Testis (tissue), 3 donors: ENCODE data around the gene MLLT6. TPM values are rescaled to one million over a fixed set of nuclear protein-coding genes. Genes with fewer than 3 reads are reported as not detected.
A peak's percentile ranks its signal among the peaks of the same experiment; 100 is the strongest.

Experiments
- DNase-seq: peaks from one replicate; pipeline ENCODE4 v3.0.0-alpha.2; 2019
- H3K27ac ChIP-seq, 2 donors: fragments of 200-600 bp; sonication (generic); one replicate each; pipeline ENCODE4 v1.5.1; 2019
- H3K27me3 ChIP-seq: fragments of 200-600 bp; sonication (generic); one replicate; pipeline ENCODE4 v1.5.1; 2019
- H3K36me3 ChIP-seq: fragments of 200-600 bp; sonication (generic); one replicate; pipeline ENCODE4 v1.5.1; 2017; ENCODE audit warnings: low read depth; ENCODE audit errors: missing control alignments
- H3K4me1 ChIP-seq: fragments of 200-600 bp; sonication (generic); one replicate; pipeline ENCODE4 v1.5.1; 2019
- H3K4me3 ChIP-seq, 2 donors: fragments of 200-600 bp; sonication (generic); one replicate each; pipeline ENCODE4 v1.5.1; 2017 to 2019
- H3K9me3 ChIP-seq: fragments of 200-600 bp; sonication (generic); one replicate; pipeline ENCODE4 v1.5.1; 2017
- CTCF ChIP-seq, 3 experiments: fragments of 450-650 bp in 2 of 3; fragments of 200-600 bp in 1 of 3; sonication (generic) in 1 of 3; IDR thresholded peaks; one replicate each; pipeline ENCODE4 v1.5.1; 2016 to 2019; ENCODE audit warnings: antibody characterized with exemption in 3 of 3, mild to moderate bottlenecking in 2 of 3, moderate library complexity in 1 of 3
- POLR2A ChIP-seq: fragments of 450-650 bp; IDR thresholded peaks from one replicate; pipeline ENCODE4 v1.6.1; 2017; ENCODE audit warnings: antibody characterized with exemption, mild to moderate bottlenecking, moderate library complexity
- WGBS, 2 donors: methylation state at CpG; one replicate each; pipeline ENCODE4 v1.1.5; 2018; 5-methylcytosine and 5-hydroxymethylcytosine counted together
- intact Hi-C: fragments of 100-400 bp; cut with DNase I; formaldehyde crosslinking; loops from one replicate; pipeline ENCODE4 v1.15.1; 2023; ENCODE audit warnings: low total_unique reads
- polyA plus RNA-seq: library from polyadenylated mRNA; stranded (reverse); fragments of 350-450 nt; fragmentation: Illumina TruSeq; extraction: RNeasy Lipid Tissue Mini Kit (QIAGEN cat#74804); gene quantifications from one replicate; pipeline ENCODE4 v1.2.3, GENCODE V29; 2014; ENCODE audit warnings: low read depth, low replicate concordance; ENCODE audit not compliant: insufficient read depth
- total RNA-seq, 2 donors: library from RNA; depleted of rRNA; stranded (reverse); fragments of >200 nt; gene quantifications; one replicate each; pipeline ENCODE4 v1.2.3, GENCODE V29; 2016

The MLLT6 gene
- total and polyA plus RNA-seq, 3 donors from 2014 or later = 86.9 to 176 (median 157) TPM

GRCh38 chr17:38658741-38659345 is 46.2 kb upstream of the MLLT6 start:
- Histone ChIP-seq H3K4me3 (no peak overlapping the region), H3K27ac (no peak overlapping the region), H3K36me3 (no peaks in the 10 kb centered on the region), H3K9me3 (no peaks in the 10 kb centered on the region), H3K4me1 (peaks cover 23% of the 10 kb centered on the region), H3K27me3 (no peaks in the 10 kb centered on the region)
- peak; percentile 59 for DNase-seq
- WGBS, 2 donors = 47 to 61% methylated on average over 8 to 13 of the region's 13 CpGs
- TF ChIP-seq CTCF (IDR thresholded peaks at IDR 0.05) (no peak), POLR2A (no peak)
- intact Hi-C loops = no loop called here

- H3K27me3 ChIP-seq = no peaks in the 10 kb centered on the region
- no peak overlapping the region for H3K27ac ChIP-seq
- H3K4me3 ChIP-seq = no peak overlapping the region
- H3K4me1 ChIP-seq = peaks cover 20% of the 10 kb centered on the region
- H3K36me3 ChIP-seq = no peaks in the 10 kb centered on the region
- 73 to 74% methylated on average over 7 of the region's 7 CpGs for WGBS, 2 donors
- intact Hi-C loops = no loop called here
- no peaks in the 10 kb centered on the region for H3K9me3 ChIP-seq
- TF ChIP-seq CTCF (IDR thresholded peaks at IDR 0.05) (no peak), POLR2A (no peak)
- DNase-seq = no peak
These were observed 45.7 kb upstream of the MLLT6 start for GRCh38 chr17:38659415-38659814.

- H3K27me3 ChIP-seq = no peaks in the 10 kb centered on the region
- no peaks in the 10 kb centered on the region for H3K36me3 ChIP-seq
- intact Hi-C loops = loop anchor here (10.0 kb wide), 2 partner anchors 106 to 166 kb away; no protein-coding TSS in a partner anchor
- no peaks in the 10 kb centered on the region for H3K9me3 ChIP-seq
- no peak for DNase-seq
- no peak overlapping the region for H3K4me3 ChIP-seq
- WGBS, 2 donors = 76 to 82% methylated on average over 16 of the region's 16 CpGs
- peaks cover 14% of the 10 kb centered on the region for H3K4me1 ChIP-seq
- TF ChIP-seq POLR2A (no peak), CTCF (IDR thresholded peaks at IDR 0.05) (no peak)
- H3K27ac ChIP-seq = no peak overlapping the region
These were observed 44.7 kb upstream of the MLLT6 start for GRCh38 chr17:38660097-38661025.

DNA sequence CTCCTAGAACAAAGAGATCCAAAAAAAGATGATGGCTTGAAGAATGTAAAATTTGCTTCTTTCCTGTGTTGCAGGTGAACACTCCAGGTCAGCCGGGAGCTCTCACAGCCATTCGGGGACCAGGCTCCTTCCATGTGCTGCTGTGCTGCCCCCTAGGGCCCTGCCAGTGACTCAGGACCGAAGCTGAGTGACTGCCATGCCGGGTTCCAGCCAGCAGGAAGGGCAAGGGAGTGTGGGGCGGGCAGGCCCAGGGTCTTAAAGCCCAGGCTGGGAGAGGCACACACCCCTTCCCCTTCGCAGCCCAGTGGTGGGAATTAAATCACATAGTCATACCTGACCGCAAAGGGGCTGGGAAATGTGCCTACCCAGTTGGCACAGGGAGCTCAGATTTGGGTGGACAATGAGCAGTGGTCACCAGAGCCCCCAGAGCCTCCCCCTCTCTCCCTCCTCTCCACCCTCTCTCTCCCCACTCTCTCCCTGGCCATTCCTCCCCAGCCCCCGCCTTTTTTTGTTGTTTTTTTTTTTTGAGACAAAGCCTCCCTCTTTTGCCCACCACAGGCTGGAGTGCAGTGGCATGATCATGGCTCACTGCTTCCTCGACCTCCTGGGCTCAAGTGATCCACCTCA is 41.8 kb upstream of the MLLT6 start:
- Histone ChIP-seq H3K27ac (no peak overlapping the region), H3K9me3 (no peaks in the 10 kb centered on the region), H3K27me3 (no peaks in the 10 kb centered on the region), H3K36me3 (no peaks in the 10 kb centered on the region), H3K4me3 (no peak overlapping the region), H3K4me1 (peaks cover 14% of the 10 kb centered on the region)
- WGBS, 2 donors = 48 to 50% methylated on average over 9 of the region's 9 CpGs
- DNase-seq = peak; percentile 82
- TF ChIP-seq POLR2A (no peak), CTCF (IDR thresholded peaks at IDR 0.05) (peak; percentile 42 to 52 (median 49))
- intact Hi-C loops = loop anchor here (10.0 kb wide), 2 partner anchors 108 to 168 kb away; no protein-coding TSS in a partner anchor
